ENCODE results near the gene GNPDA2.
A peak's percentile ranks its signal among the peaks of the same experiment; 100 is the strongest.
"Not testable (repeated sequence)": the region's sequence is repeated elsewhere in the genome, so short reads cannot be mapped to it uniquely, and the experiment has no call there.

The GNPDA2 gene

GRCh38 chr4:44726038-44726871 is at the start of gene GNPDA2:
Gene GNPDA2, minus strand, starts transcription at chr4:44726556. Its CDS starts 4,349 bp downstream, at chr4:44722207.
- ATAC-seq (peak; percentile 88), DNase-seq (peak; percentile 83)

DNA sequence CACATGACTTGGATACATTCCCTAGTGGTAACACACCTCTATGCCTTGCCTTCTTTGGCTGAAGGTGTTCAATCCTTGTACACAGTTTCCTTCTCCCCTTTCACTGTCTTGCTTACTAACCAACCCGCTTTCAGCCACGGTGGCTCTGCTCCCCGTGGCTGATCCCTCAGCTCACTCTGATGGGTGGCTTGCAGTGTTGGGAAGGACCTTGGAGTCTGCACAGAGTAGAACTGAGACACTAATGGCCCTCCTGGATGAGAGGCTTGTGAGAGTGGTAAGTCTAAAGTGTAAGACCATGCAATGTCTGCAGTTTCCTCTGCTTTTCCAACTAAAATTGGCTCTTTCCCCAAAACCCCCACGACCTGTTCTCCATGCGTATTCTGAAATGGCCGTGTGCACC is 46.0 kb upstream of the GNPDA2 start:
- ATAC-seq (no peak), DNase-seq (no peak)

GRCh38 chr4:44771789-44772188 is 45.4 kb upstream of the GNPDA2 start:
- no peak for DNase-seq
- no peak for ATAC-seq

- DNase-seq, result no peak
- ATAC-seq, result no peak
Measured at GRCh38 chr4:44766453-44766852, 40.1 kb upstream of the GNPDA2 start.

GRCh38 chr4:44765116-44765515 is 38.8 kb upstream of the GNPDA2 start:
- no peak for DNase-seq
- ATAC-seq, result no peak

DNA sequence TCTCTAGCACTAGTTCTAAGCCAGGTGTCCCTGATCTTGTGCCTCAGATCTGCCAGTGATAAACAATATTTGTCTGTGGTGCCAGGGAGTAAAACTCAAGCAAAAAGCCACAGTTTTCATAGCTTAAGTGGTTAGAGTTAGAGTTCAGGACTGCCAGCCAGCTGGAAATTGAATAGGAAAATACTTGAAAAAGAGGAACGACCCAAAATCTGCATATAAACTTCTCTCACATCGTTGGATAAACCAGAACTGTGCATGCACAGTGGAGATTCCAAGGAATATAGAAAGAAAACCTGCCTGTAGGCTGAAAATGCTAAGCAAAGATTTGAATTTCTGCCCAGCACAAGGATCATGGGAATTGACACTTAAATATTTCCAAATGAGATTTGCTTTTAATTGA is 35.0 kb upstream of the GNPDA2 start:
- ATAC-seq (no peak), DNase-seq (no peak)

- DNase-seq (no peak), ATAC-seq (no peak)
Measured at GRCh38 chr4:44760142-44760898, 34.0 kb upstream of the GNPDA2 start.

DNA sequence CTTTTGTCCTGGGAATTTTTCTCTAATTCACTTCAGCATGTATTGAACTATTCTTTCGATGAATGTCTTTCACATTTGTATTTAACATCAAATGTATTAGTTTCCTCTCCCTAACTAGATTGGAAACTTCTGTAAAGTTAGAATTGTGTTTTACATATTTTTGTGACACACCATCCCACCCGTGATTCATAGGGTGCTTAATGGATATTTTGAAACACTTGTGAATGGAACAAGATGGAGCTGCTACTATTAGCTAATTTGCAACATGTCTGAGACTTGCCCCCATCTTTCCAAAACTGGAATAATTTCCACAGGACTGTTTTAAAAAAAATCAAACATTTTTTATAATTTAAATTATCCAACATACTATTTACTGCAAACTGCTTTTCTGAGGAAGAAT is 30.2 kb upstream of the GNPDA2 start:
- DNase-seq, result no peak
- no peak for ATAC-seq

DNA sequence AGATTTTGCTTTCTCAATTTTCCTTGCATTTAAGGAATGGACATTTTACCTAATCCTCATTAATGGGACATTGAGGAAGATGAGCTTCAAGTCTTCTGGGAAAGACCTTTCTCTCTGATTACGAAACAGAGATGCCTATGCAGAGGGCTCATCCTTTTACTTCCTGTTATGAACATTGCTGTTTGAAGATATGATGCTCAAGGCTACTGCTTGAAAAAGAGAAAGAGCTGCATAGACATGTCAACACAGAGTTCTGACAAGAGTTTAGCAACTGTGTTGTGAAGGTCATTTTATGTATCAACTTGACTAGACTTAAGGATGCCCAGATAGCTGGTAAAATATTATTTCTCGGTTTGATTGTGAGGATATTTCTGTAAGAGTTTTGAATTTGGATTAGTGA is 13.8 kb upstream of the GNPDA2 start:
- ATAC-seq (no peak), DNase-seq (no peak)

DNA sequence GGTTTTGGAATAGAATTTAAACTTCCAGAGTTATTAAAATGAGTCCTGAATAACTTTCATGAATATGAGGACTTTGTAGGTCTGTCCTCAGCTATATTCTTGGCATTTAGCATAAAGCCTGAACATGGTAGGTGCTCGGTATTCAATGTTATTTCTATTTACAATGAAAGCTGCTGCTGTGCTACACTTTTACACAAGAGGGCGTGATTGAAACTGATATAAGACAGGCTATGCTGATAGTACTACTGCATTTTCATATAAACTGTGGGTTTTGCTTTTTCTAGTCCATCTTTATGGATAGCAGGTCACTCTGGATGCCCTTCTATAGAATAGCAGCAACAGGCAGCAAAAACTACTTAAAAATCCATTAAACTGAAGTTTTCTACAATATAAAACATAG is 12.3 kb upstream of the GNPDA2 start:
- DNase-seq (no peak), ATAC-seq (no peak)

DNA sequence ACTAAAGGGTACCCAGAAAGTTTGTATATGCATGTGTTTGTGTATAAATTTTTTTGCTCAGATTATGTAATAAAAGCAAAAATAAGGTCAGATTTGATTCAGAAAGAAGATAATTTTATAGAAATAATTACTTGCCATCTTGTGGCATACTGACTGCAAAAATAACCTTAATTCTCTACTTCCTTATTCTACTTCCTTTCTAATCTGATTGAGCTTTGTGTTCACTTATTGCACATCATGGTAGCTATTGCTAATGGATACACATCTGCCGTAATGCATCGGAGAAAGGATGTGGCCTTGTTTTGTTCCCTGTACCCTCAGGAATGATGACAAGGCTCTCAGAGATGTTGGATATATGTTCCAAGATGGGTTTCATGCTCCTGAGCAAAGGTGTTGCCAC is 10.5 kb upstream of the GNPDA2 start:
- no peak for ATAC-seq

DNA sequence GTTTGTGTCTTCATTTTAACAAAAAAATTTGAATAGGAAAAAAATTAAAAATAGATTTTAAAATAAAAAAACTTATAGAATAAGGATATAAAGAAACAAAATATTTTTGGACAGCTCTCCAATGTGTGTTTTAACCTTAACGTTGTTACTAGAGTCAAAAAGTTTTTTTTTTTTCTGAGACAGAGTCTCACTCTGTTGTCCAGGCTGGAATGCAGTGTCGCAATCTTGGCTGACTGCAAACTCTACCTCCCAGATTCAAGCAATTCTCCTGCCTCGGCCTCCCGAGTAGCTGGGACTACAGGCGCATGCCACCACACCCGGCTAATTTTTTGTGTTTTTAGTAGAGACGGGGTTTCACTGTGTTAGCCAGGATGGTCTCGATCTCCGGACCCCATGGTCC is 2.3 kb upstream of the GNPDA2 start:
- ATAC-seq, DNase-seq: not testable (repeated sequence)

More for the DNA sequence above, 10.5 kb upstream of the GNPDA2 start:
- DNase-seq, result no peak

DNA sequence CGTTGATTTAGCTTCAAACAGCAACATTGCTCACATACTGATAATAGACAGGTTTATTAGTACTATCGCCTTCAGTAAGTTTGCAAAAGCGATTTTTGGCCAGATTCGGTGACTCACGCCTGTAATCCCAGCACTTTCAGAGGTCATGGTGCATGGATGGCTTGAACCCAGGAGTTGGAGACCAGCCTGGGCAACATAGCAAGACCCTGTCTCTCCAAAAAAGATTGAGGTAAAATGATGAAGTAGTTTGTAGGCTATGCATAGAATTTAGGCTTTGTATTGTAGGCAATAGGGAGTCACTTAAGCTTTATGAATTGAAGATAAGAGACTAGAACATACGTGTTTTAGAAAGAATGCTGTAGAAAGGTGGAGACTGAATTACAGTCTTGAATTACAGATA is 1.1 kb upstream of the GNPDA2 start:
- DNase-seq (no peak), ATAC-seq (no peak)

DNA sequence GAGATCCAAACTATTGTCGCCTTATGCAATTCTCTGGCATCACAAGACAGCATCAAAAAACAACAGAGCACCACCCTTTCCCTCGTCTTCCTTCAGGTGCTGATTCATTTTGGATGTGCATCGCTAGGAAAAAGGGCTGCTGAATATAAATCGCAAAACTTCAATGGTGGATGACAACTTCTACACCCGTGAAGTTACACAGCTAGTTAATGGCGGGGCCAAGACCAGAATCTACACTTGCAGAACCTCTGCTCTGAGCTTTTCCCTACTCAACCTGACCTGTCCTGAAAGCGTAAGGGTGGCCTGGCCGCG is 674 bp downstream of the GNPDA2 start:
- no peak for ATAC-seq
- DNase-seq, result no peak

GRCh38 chr4:44725166-44725565 is 1.2 kb downstream of the GNPDA2 start:
- DNase-seq (no peak), ATAC-seq (no peak)

DNA sequence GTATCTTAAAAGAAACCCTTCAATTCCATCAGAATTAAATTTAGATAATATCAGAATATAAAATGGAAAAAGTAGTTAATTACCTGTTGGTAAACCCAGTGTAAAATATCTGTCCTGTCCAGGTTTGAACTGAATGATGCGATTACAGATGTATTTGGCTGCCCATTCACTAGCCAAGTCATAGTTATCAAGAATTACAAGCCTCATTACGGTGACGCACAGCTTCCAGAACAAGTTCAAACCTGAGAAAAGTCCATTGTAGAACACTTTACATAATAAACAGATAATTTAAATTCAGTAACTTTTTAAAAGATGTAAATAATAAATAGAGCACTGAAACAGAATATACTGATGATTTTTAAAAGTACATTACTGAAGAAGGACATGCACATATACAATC is 4.4 kb downstream of the GNPDA2 start:
- DNase-seq, result no peak
- no peak for ATAC-seq

DNA sequence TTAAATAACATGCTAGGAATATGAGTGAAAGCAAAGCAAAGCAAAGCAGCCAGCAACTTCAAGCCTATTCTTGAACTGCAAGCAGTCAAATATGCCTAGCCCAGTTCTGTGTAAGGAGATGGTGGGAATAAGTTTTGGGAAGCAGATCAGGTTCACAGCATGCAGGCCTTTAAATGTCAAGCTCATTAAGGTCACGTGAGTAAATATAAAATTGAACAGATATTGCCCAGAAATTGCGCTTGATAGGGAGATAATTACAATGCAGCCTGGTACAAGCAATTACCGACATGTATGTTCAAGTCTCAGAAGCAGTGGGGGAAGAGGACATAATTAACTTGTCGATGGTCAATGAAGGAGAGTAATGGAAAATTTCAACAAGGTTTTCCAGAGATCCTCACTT is 6.0 kb downstream of the GNPDA2 start:
- DNase-seq (no peak), ATAC-seq (no peak)

DNA sequence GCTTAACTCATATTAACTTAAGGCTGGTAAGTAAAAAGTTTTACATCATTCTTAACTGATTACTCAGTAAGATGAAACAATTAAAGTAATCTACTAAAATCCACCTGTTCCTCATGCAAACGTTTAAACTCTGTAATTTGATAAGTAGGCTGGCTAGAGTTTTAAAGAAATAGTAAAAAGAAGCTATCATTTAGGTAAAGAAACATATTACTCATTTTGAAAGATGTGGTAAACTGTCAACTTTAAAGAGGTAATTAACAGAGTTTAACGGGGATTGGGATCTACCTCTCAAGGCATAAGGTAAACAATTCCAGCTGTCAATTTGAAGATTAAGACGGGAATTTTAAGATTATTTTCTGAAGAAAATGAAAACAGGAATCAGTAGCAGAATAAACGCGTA is 9.8 kb downstream of the GNPDA2 start:
- ATAC-seq, result no peak
- DNase-seq, result no peak

DNA sequence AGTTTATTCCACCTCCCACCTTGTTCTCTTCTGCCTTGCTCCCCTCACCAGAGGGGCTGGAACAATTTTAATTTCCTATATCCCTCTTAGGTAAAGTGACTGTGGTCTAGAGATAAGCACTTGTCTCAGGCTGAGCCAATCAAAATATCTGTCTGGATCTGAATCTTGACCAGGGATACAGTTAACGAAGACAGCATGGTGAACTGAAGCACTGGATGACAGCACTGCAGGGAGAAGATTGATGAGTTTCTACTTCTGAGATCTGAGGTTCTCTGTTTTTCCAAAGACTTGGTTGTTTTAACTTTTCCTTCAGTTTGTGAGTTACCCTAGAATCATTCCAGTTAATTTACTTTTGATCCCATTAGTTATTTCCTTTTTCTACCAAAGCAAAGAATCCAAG is 13.2 kb downstream of the GNPDA2 start:
- no peak for ATAC-seq
- DNase-seq, result no peak

DNA sequence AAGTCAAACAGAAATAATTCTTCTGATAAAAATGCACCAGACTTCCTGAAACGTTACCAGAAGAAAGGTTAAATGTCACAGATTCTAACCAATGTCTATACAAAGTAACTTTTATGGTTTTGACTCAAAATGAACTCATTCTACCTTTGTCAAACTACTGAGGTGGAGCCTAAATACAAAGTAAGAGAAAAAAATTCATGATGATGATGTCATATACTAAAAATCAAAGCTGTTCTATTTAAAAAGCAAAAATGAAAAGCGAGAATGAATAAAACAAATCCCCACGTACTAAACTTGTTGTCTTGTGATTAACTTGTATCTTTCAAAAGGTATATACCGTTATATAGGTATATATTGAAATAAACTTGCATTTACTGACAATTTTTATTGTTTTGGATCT is 21.7 kb downstream of the GNPDA2 start:
- no peak for ATAC-seq
- DNase-seq, result no peak

DNA sequence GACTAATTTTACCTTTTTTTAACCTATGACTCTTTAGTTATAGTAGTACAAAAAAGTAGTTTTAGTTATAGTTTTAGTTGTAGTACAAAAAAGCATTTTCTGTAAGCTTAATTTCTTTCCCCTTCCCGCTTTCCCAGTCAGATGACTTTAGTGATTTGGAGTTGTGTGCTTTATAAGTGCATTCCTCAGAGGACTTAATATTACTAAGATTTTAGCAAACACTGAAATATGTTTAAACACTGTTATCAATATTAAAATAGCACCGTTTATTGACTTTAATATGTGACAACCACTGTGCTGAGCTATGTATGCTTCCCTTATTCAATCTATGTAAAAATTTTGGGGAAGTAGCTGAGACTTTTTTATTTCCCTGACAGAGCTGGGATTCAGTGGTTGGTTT is 25.3 kb downstream of the GNPDA2 start:
- no peak for DNase-seq

DNA sequence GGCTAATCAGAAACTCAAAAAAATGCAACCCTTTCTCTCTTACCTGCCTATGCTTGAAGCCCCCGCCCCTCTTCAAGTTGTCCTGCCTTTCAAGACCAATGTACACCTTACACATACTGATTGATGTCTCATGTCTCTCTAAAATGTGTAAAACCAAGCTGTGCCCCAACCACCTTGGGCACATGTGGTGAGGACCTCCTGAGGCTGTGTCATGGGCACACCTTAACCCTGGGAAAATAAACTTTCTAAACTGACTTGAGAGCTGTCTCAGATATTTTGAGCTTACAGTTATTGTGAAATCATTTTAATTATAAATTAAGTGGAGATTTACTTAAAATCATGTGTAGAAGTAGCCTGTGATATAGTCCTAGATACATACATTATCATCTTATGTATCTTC is 25.9 kb downstream of the GNPDA2 start:
- no peak for ATAC-seq
- no peak for DNase-seq

More for the DNA sequence above, 25.3 kb downstream of the GNPDA2 start:
- ATAC-seq, result no peak

DNA sequence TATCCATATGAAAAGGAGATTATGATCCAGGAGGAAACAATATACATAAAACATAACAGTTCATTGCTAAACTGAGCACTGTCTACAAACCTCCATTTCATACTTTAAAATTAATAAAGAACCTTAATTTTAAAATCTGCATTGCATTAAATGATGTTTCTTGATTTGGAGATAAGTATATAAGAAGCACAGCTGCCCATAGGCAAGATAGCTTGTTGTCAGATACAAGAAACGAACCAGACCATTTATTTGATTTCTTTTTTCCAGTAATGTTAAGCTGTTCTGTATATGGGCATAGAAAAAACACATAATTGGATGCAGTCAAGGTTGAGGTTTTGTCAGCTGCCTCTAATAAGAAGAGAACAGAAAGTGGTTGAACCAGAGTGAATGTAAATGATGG is 41.7 kb downstream of the GNPDA2 start:
- ATAC-seq (no peak), DNase-seq (no peak)

DNA sequence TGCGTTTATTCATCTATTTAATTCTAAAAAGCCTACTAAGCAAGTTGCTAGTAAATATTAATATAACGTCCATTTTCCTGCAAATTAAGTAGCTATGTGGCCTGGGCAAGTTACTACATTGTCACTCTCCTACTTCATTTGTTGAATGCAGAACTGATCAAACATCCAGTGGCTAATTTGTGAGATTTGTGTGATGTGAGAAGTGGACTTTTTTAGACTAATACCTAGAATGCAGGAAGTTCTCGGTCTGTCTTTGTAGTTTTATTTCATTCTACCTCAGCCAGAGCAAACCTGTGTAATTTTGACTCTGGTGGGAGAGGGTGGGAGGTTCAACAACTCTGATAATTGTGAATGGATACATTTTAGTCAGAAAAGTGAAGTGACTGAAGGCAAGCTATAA is 47.3 kb downstream of the GNPDA2 start:
- no peak for ATAC-seq
- DNase-seq, result no peak

Measured in stimulated activated naive CD8-positive, alpha-beta T cell treated with anti-CD3 and anti-CD28 coated beads, Interleukin-15, Interleukin-2, amounts not matched to agents 100 U/mL and 50 U/mL, for 24 hours (primary cell).